ENCODE results near the gene TPD52L1.

DNA sequence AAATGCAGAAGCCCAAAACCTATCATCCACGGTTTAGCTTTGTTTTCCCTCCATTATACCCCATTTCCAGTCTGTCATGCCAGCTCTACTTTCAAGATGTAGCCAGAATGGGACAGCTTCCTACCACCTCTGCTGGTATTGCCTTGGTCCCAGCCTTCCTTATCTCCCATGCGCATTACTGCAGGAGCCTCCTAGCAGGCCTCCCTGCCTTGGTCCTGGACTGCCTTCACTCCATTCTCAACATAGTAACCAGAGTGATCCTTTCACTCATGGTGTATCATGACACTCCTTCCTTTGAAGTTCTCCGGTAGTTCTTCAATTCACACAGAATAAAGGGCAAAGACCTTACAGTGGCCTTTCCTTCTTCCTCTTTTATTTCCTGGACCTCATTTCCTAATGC is 15.9 kb downstream of the TPD52L1 start:
- TF ChIP-seq, protein P1, sequence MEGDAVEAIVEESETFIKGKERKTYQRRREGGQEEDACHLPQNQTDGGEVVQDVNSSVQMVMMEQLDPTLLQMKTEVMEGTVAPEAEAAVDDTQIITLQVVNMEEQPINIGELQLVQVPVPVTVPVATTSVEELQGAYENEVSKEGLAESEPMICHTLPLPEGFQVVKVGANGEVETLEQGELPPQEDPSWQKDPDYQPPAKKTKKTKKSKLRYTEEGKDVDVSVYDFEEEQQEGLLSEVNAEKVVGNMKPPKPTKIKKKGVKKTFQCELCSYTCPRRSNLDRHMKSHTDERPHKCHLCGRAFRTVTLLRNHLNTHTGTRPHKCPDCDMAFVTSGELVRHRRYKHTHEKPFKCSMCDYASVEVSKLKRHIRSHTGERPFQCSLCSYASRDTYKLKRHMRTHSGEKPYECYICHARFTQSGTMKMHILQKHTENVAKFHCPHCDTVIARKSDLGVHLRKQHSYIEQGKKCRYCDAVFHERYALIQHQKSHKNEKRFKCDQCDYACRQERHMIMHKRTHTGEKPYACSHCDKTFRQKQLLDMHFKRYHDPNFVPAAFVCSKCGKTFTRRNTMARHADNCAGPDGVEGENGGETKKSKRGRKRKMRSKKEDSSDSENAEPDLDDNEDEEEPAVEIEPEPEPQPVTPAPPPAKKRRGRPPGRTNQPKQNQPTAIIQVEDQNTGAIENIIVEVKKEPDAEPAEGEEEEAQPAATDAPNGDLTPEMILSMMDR (IDR thresholded peaks at IDR 0.05; ENCODE audit: extremely low read depth in 1 of 2, insufficient read depth in 1 of 2, low read depth in 1 of 2, low read length in 2 of 2), result no peak
- TF ChIP-seq POLR2A (IDR thresholded peaks at IDR 0.05; ENCODE audit: low read depth, low read length) (no peak), EZH2 (IDR thresholded peaks at IDR 0.05; ENCODE audit: borderline replicate concordance, low read depth, low read length, severe bottlenecking) (no peak), POLR2AphosphoS5 (IDR thresholded peaks at IDR 0.05; ENCODE audit: insufficient read depth, low read depth, low read length) (no peak), JUN (IDR thresholded peaks at IDR 0.05; ENCODE audit: borderline replicate concordance, insufficient read depth, insufficient read length, low read depth) (no peak), GATA2 (IDR thresholded peaks at IDR 0.05; ENCODE audit: insufficient read depth, insufficient read length, low read depth, low read length) (no peak), FOS (IDR thresholded peaks at IDR 0.05; ENCODE audit: borderline replicate concordance, insufficient read depth, low read length) (no peak), MYC (IDR thresholded peaks at IDR 0.05; ENCODE audit: low read depth, low read length) (no peak)
- TF ChIP-seq, protein P2, sequence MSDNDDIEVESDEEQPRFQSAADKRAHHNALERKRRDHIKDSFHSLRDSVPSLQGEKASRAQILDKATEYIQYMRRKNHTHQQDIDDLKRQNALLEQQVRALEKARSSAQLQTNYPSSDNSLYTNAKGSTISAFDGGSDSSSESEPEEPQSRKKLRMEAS (IDR thresholded peaks at IDR 0.05; ENCODE audit: insufficient read depth, insufficient read length), result no peak

Data from endothelial cell of umbilical vein (primary cell).